Spleen (tissue), 7 donors: ENCODE measurements around the gene SHISA9.

Experiments used
- CTCF ChIP-seq, 11 experiments: fragments of 200-600 bp in 7 of 11; fragments of 450-650 bp in 4 of 11; sonication (generic) in 4 of 11; IDR thresholded peaks in 8 of 11; conservative IDR thresholded peaks in 3 of 11; 1 replicate in 7 of 11; 2 replicates in 4 of 11; pipeline versions ENCODE4 v1.4.0 to v1.8.0; 2016 to 2021; ENCODE audit warnings: antibody characterized with exemption in 11 of 11, inconsistent platforms in 4 of 11, mild to moderate bottlenecking in 1 of 11
- POLR2A ChIP-seq, 3 donors: fragments of 450-650 bp; IDR thresholded peaks; one replicate each; pipeline ENCODE4 v1.5.1; 2017; ENCODE audit warnings: antibody characterized with exemption in 3 of 3, mild to moderate bottlenecking in 1 of 3
- POLR2AphosphoS5 ChIP-seq, 3 donors: sonication (generic); formaldehyde crosslinking; IDR thresholded peaks; one replicate each; pipeline ENCODE4 v1.5.1; 2017; ENCODE audit warnings: antibody characterized with exemption in 3 of 3
- donor health status: DM: no; HTN: no; CAD: no; lungs with moderate emphysema.
- donor health status: DM: no; HTN: no; CAD: no.
- donor health status: DM: no; HTN: no; CAD: no.

- TF ChIP-seq CTCF (IDR thresholded peaks at IDR 0.05 in 8 of 11, conservative IDR thresholded peaks at IDR 0.05 in 3 of 11) (no peak), POLR2A (IDR thresholded peaks at IDR 0.05) (no peak), POLR2AphosphoS5 (IDR thresholded peaks at IDR 0.05) (no peak)
These were observed 179.1 kb downstream of the SHISA9 start for GRCh38 chr16:13080531-13080930.
